Fibroblast of the aortic adventitia (primary cell): Measurements from ENCODE around the gene THAP4. TPM values are rescaled to one million over a fixed set of nuclear protein-coding genes. Genes with fewer than 3 reads are reported as not detected.

Experiments used
- DNase-seq: peaks from one replicate; pipeline ENCODE4 v3.0.0-alpha.2; 2010; ENCODE audit warnings: low read depth
- H3K4me3 ChIP-seq: 2 replicates; pipeline ENCODE4 v1.5.1; 2011; ENCODE audit warnings: low read depth, mild to moderate bottlenecking, control low read depth, low read length, moderate library complexity
- CTCF ChIP-seq: IDR thresholded peaks from 2 replicates; pipeline ENCODE4 v1.5.1; 2011; ENCODE audit warnings: mild to moderate bottlenecking, low read length, control low read depth, inconsistent platforms; ENCODE audit not compliant: insufficient read depth
- total RNA-seq: library from RNA; depleted of rRNA; stranded (reverse); fragments of >200 nt; gene quantifications from 2 replicates; pipeline ENCODE4 v1.2.3, GENCODE V29; 2012; ENCODE audit warnings: low replicate concordance

Gene THAP4
- total RNA-seq, 1 donor: 26.4 TPM

GRCh38 chr2:241637795-241638660, 1.1 kb upstream of the THAP4 start:
- DNase-seq: peak; percentile 22
- H3K4me3 ChIP-seq: peak overlapping the region; percentile 91
- no peak for TF ChIP-seq CTCF

GRCh38 chr2:241636182-241637017, 558 bp downstream of the THAP4 start:
- peak; percentile 23 for DNase-seq

GRCh38 chr2:241635756-241636155, 1.2 kb downstream of the THAP4 start:
- DNase-seq: no peak
- H3K4me3 ChIP-seq: peak overlapping the region; percentile 91
- no peak for TF ChIP-seq CTCF

More at GRCh38 chr2:241636182-241637017, 558 bp downstream of the THAP4 start:
- peak overlapping the region; percentile 91 for H3K4me3 ChIP-seq
- no peak for TF ChIP-seq CTCF

GRCh38 chr2:241633561-241633960, 3.4 kb downstream of the THAP4 start:
- DNase-seq: no peak
- no peak for TF ChIP-seq CTCF
- no peak overlapping the region for H3K4me3 ChIP-seq

- no peak for DNase-seq
- H3K4me3 ChIP-seq: no peak overlapping the region
- TF ChIP-seq CTCF: no peak
These were observed 4.3 kb downstream of the THAP4 start for GRCh38 chr2:241632478-241633325.

GRCh38 chr2:241629762-241630435, 7.1 kb downstream of the THAP4 start:
- TF ChIP-seq CTCF: no peak
- H3K4me3 ChIP-seq: no peak overlapping the region
- DNase-seq: no peak
